ENCODE data around the gene PLD1.

PLD1 gene

GRCh38 chr3:171551296-171551695, 259.0 kb downstream of the PLD1 start:
- no peak for DNase-seq
